Measurements from ENCODE around the gene CUL3. TPM values are rescaled to one million over a fixed set of nuclear protein-coding genes. Genes with fewer than 3 reads are reported as not detected.

CUL3 gene
- total and polyA plus RNA-seq, 2 of the 8 experiments (the other 6 are each of a cell fraction or from before 2014, with no cell fraction given): 28.5 to 113 TPM

DNA sequence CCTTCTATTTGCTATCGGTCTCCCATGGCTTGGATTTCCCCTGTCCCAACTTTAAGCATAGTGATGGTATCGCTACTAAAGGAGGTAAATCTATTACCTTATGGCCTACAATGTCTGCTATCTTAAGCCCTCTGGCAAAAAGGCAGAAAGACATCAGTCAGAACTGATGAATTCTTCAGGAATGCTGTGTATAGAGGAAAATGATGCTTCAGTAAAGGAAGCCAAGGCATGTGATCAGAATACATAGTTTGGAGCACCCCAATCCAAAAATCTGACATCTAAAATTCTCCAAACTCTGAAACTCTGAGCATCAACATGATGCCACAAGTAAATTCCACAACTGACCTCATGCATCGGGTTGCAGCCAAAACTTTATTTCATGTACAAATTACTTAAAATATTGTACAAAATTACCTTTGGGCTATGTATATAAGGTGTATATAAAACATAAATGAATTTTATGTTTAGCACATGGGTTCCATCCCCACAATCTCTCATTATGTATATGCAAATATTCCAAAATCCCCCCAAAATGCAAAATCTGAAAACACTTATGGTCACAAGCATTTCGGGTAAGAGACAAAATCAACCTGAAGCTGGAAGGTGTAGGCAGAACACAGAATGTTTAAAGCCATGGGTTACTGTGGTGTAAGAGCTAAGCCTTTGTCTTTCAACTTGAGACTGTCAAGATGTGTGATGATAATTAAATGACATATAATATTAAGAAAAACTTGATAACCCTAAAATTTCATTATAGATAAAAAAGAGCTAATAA is 66.2 kb downstream of the CUL3 start (continued):
- TF ChIP-seq SAP30 (IDR thresholded peaks at IDR 0.05; ENCODE audit: insufficient read depth, insufficient replicate concordance, low read length) (no peak), ASH2L (IDR thresholded peaks at IDR 0.05; ENCODE audit: low read length) (no peak), TBP (IDR thresholded peaks at IDR 0.05; ENCODE audit: low read depth, low read length) (no peak)

All from H1 (cell line).